A673 (cell line): ENCODE results near the gene SIX6. TPM values are rescaled to one million over a fixed set of nuclear protein-coding genes. Genes with fewer than 3 reads are reported as not detected.

Experiments
- BruUV-seq: library from RNA; stranded (reverse); fragments of 400-500 nt; replicated peaks from 2 replicates; lab custom pipeline; 2021; lab: Mats Ljungman, UMichigan
- CTCF ChIA-PET: fragments of 300-600 bp; sonication (Branson Sonifier 250); formaldehyde crosslinking; loops from one replicate; lab custom pipeline; 2022; ENCODE audit warnings: antibody characterized with exemption; lab: Charles Lee
- POLR2A ChIA-PET: fragments of 300-600 bp; sonication (Branson Sonifier 250); formaldehyde crosslinking; loops from one replicate; lab custom pipeline; 2022; ENCODE audit warnings: antibody characterized with exemption; ENCODE audit not compliant: low non-redundant PET; lab: Charles Lee
- DNase-seq: peaks from one replicate; pipeline ENCODE4 v3.0.0-alpha.2; 2015; ENCODE audit warnings: low spot score
- H3K27ac ChIP-seq: fragments of 200-600 bp; sonication (generic); 2 replicates; pipeline ENCODE4 v1.5.1; 2016; ENCODE audit warnings: mixed run types, low read depth, mild to moderate bottlenecking, mixed read lengths, antibody characterized with exemption, low read length; ENCODE audit not compliant: poor library complexity, severe bottlenecking
- H3K27me3 ChIP-seq: fragments of 200-600 bp; sonication (generic); replicated peaks from 2 replicates; pipeline ENCODE4 v1.6.1; 2017; ENCODE audit warnings: mixed run types, low read depth, mild to moderate bottlenecking, mixed read lengths, antibody characterized with exemption, low read length; ENCODE audit not compliant: insufficient read depth, poor library complexity
- H3K36me3 ChIP-seq: fragments of 200-600 bp; sonication (generic); 2 replicates; pipeline ENCODE4 v1.6.1; 2016; ENCODE audit warnings: mixed run types, mild to moderate bottlenecking, mixed read lengths, antibody characterized with exemption, low read length; ENCODE audit not compliant: insufficient read depth, poor library complexity, severe bottlenecking
- H3K4me1 ChIP-seq: fragments of 200-600 bp; sonication (generic); 2 replicates; pipeline ENCODE4 v1.6.1; 2017; ENCODE audit warnings: mixed run types, mild to moderate bottlenecking, mixed read lengths, antibody characterized with exemption, low read length; ENCODE audit not compliant: insufficient read depth, poor library complexity, severe bottlenecking
- H3K4me3 ChIP-seq: fragments of 200-600 bp; sonication (generic); 2 replicates; pipeline ENCODE4 v1.5.1; 2016; ENCODE audit warnings: low read depth, mixed run types, mild to moderate bottlenecking, mixed read lengths, low read length; ENCODE audit not compliant: poor library complexity, severe bottlenecking
- H3K9me3 ChIP-seq: fragments of 200-600 bp; sonication (generic); 2 replicates; pipeline ENCODE4 v1.6.1; 2016; ENCODE audit warnings: mixed run types, low read depth, mild to moderate bottlenecking, mixed read lengths, antibody characterized with exemption, low read length; ENCODE audit not compliant: poor library complexity, severe bottlenecking
- CTCF ChIP-seq: fragments of 300-800, 200-600 bp; sonication (generic); conservative IDR thresholded peaks from 2 replicates; pipeline ENCODE4 v1.5.1; 2017; ENCODE audit warnings: low read depth, mild to moderate bottlenecking, antibody characterized with exemption, low read length, moderate library complexity, mixed read lengths
- EZH2 ChIP-seq: fragments of 200-600 bp; sonication (generic); IDR thresholded peaks from 2 replicates; pipeline ENCODE4 v1.6.1; 2017; ENCODE audit warnings: borderline replicate concordance, low read depth, mild to moderate bottlenecking, mixed read lengths, antibody characterized with exemption, low read length; ENCODE audit not compliant: poor library complexity, severe bottlenecking
- intact Hi-C: fragments of 100-400 bp; cut with micrococcal nuclease; formaldehyde crosslinking; loops from one replicate; pipeline ENCODE4 v1.10.0; 2022; ENCODE audit not compliant: unreplicated experiment
- total RNA-seq: library from RNA; stranded (reverse); gene quantifications from 2 replicates; pipeline ENCODE4 v1.2.3, GENCODE V29; 2021

The SIX6 gene
- total RNA-seq, 1 experiment from 2014 or later = 0.13 TPM

- ChIA-PET CTCF (interaction anchor here (1.0 to 1.5 kb wide), 3 partner anchors 211 to 374 kb away, joined by 3 to 7 read pairs (median 6); no protein-coding TSS in a partner anchor), POLR2A (no interaction called here)
- no peaks in the 10 kb centered on the region for H3K36me3 ChIP-seq
- H3K27me3 ChIP-seq = no peaks in the 10 kb centered on the region
- H3K9me3 ChIP-seq = no peaks in the 10 kb centered on the region
- H3K4me3 ChIP-seq = no peak overlapping the region
- intact Hi-C loops = loop anchor here (2.0 to 5.0 kb wide), 4 partner anchors 235 to 595 kb away; no protein-coding TSS in a partner anchor
- TF ChIP-seq CTCF (peak; percentile 79), EZH2 (no peak)
- DNase-seq = peak; percentile 79
- H3K4me1 ChIP-seq = no peaks in the 10 kb centered on the region
- no TSS peak for BruUV-seq
- H3K27ac ChIP-seq = no peak overlapping the region
Measured at GRCh38 chr14:60561845-60562746, 53.1 kb downstream of the SIX6 start.

Other genes starting within 250 kb of the SIX6 start
- gene C14orf39, start 23.1 kb upstream of the SIX6 start, total RNA-seq = 1.5 and 3.1 TPM in 2 replicates
- gene SIX1, start 140.3 kb downstream of the SIX6 start, total RNA-seq = 24.0 and 25.0 TPM in 2 replicates
- gene SIX4, start 215.2 kb downstream of the SIX6 start, total RNA-seq = 13.6 and 16.0 TPM in 2 replicates
- gene MNAT1, start 225.6 kb downstream of the SIX6 start, total RNA-seq = 70.9 and 79.6 TPM in 2 replicates